ENCODE measurements around the gene F2. TPM values are rescaled to one million over a fixed set of nuclear protein-coding genes. Genes with fewer than 3 reads are reported as not detected.

F2 gene
- total RNA-seq, 1 donor from 2014 or later, result not detected

GRCh38 chr11:46718155-46719019 lies 626 bp upstream of the F2 start:
- DNase-seq (ENCODE audit: low spot score), result peak; percentile 68

- DNase-seq (ENCODE audit: low spot score), result no peak
Measured at GRCh38 chr11:46719543-46720218, 668 bp downstream of the F2 start.

- DNase-seq (ENCODE audit: low spot score), result no peak
Measured at GRCh38 chr11:46721286-46721685, 2.3 kb downstream of the F2 start.

GRCh38 chr11:46722566-46723358 lies 3.7 kb downstream of the F2 start:
- no peak for DNase-seq (ENCODE audit: low spot score)

GRCh38 chr11:46723359-46723680 lies 4.3 kb downstream of the F2 start:
- DNase-seq (ENCODE audit: low spot score), result no peak

GRCh38 chr11:46724088-46724487 lies 5.1 kb downstream of the F2 start:
- no peak for DNase-seq (ENCODE audit: low spot score)

GRCh38 chr11:46725338-46726205 lies 6.6 kb downstream of the F2 start:
- no peak for DNase-seq (ENCODE audit: low spot score)

- no peak for DNase-seq (ENCODE audit: low spot score)
Measured at GRCh38 chr11:46726206-46726862, 7.3 kb downstream of the F2 start.

- DNase-seq (ENCODE audit: low spot score), result no peak
Measured at GRCh38 chr11:46727952-46728658, 9.1 kb downstream of the F2 start.

GRCh38 chr11:46728659-46729040 lies 9.6 kb downstream of the F2 start:
- DNase-seq (ENCODE audit: low spot score), result no peak

- no peak for DNase-seq (ENCODE audit: low spot score)
Measured at GRCh38 chr11:46729110-46730027, 10.4 kb downstream of the F2 start.

- DNase-seq (ENCODE audit: low spot score), result no peak
Measured at GRCh38 chr11:46731545-46731944, 12.5 kb downstream of the F2 start.

GRCh38 chr11:46733234-46733633 lies 14.2 kb downstream of the F2 start:
- no peak for DNase-seq (ENCODE audit: low spot score)

- no peak for DNase-seq (ENCODE audit: low spot score)
Measured at GRCh38 chr11:46736146-46736545, 17.1 kb downstream of the F2 start.

- no peak for DNase-seq (ENCODE audit: low spot score)
Measured at GRCh38 chr11:46736615-46737014, 17.6 kb downstream of the F2 start.

GRCh38 chr11:46737699-46738098 lies 18.7 kb downstream of the F2 start:
- DNase-seq (ENCODE audit: low spot score), result no peak

- DNase-seq (ENCODE audit: low spot score), result no peak
Measured at GRCh38 chr11:46738887-46739286, 19.9 kb downstream of the F2 start.

GRCh38 chr11:46741600-46742484 lies 22.8 kb downstream of the F2 start:
- no peak for DNase-seq (ENCODE audit: low spot score)

Data from ureter (tissue), 1 donor.